Measurements from ENCODE around the gene THY1. TPM values are rescaled to one million over a fixed set of nuclear protein-coding genes. Genes with fewer than 3 reads are reported as not detected.

THY1 gene
- total RNA-seq, 2 experiments from 2014 or later: not detected

DNA sequence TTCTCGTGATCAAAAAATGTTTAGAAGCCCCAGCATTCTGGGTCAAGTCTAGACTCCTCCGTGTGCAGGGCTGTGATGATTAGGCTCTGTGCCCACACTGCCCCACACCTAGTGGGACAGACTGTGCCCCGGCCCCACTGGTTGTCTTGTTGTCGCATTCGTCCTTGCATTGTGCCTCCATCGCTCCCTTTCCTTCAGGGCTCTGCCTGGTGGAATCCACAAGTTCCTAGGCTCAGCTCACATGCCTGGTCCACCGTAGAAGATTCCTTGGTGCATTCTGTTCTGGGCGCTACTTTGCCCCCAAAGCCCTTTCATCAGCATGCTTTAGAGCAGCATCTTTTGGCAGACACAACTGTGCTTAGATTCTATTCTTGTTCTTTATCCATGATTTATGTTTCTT, 23.5 kb upstream of the THY1 start:
- POLR2A ChIA-PET: no interaction called here
- CTCF ChIA-PET (ENCODE audit: unreplicated experiment): no interaction called here

DNA sequence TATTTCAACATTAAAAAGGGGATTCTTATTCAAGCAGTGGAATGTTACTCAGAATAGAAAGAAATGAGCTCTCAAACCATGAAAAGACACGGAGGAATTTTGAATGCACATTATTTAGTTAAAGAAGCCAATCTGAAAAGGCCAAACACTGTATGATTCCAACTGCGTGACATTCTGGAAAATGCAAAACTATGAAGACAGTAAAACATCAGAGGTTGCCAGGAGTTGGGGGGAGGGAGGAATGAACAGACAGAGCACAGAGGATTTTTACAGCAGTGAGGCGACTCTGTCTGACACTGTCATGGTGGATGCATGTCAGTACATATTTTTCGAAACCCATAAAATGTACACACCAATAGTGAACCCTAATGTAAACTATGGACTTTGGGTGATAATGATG, 22.9 kb upstream of the THY1 start:
- Histone ChIP-seq H3K4me3 (ENCODE audit: low read depth, low read length, poor library complexity, severe bottlenecking) (no peak overlapping the region), H3K9me3 (ENCODE audit: low read length) (no peaks in the 10 kb centered on the region), H3K27ac (ENCODE audit: low read depth, low read length, poor library complexity, severe bottlenecking) (no peak overlapping the region), H3K4me2 (ENCODE audit: low read length) (no peak overlapping the region), H3K79me2 (ENCODE audit: insufficient read depth, low read depth, low read length) (no peaks in the 10 kb centered on the region), H3K4me1 (ENCODE audit: insufficient read depth, low read length, poor library complexity, severe bottlenecking) (peaks cover 21% of the 10 kb centered on the region), H3K36me3 (ENCODE audit: insufficient read depth, low read length) (no peaks in the 10 kb centered on the region), H2AFZ (ENCODE audit: low read length) (no peak overlapping the region), H4K20me1 (ENCODE audit: insufficient read depth, low read length) (no peaks in the 10 kb centered on the region), H3K9me2 (ENCODE audit: insufficient read depth, low read length) (no peaks in the 10 kb centered on the region)
- ChIA-PET CTCF (ENCODE audit: unreplicated experiment) (no interaction called here), POLR2A (no interaction called here)
- no peak for TF ChIP-seq EZH2phosphoT487 (IDR thresholded peaks at IDR 0.05; ENCODE audit: borderline replicate concordance, low read depth, low read length)
- TF ChIP-seq, protein P1, sequence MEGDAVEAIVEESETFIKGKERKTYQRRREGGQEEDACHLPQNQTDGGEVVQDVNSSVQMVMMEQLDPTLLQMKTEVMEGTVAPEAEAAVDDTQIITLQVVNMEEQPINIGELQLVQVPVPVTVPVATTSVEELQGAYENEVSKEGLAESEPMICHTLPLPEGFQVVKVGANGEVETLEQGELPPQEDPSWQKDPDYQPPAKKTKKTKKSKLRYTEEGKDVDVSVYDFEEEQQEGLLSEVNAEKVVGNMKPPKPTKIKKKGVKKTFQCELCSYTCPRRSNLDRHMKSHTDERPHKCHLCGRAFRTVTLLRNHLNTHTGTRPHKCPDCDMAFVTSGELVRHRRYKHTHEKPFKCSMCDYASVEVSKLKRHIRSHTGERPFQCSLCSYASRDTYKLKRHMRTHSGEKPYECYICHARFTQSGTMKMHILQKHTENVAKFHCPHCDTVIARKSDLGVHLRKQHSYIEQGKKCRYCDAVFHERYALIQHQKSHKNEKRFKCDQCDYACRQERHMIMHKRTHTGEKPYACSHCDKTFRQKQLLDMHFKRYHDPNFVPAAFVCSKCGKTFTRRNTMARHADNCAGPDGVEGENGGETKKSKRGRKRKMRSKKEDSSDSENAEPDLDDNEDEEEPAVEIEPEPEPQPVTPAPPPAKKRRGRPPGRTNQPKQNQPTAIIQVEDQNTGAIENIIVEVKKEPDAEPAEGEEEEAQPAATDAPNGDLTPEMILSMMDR (conservative IDR thresholded peaks at IDR 0.05; ENCODE audit: low read length): no peak
- intact Hi-C loops (cut with micrococcal nuclease; ENCODE audit: unreplicated experiment): no loop called here
- DNase-seq (ENCODE audit: low spot score): no peak
- no TSS peak for BruUV-seq (replicated peaks)

More for the DNA sequence above, 23.5 kb upstream of the THY1 start:
- Histone ChIP-seq H3K79me2 (ENCODE audit: insufficient read depth, low read depth, low read length) (no peaks in the 10 kb centered on the region), H3K4me1 (ENCODE audit: insufficient read depth, low read length, poor library complexity, severe bottlenecking) (peaks cover 15% of the 10 kb centered on the region), H3K9me3 (ENCODE audit: low read length) (no peaks in the 10 kb centered on the region), H3K27ac (ENCODE audit: low read depth, low read length, poor library complexity, severe bottlenecking) (no peak overlapping the region), H3K4me2 (ENCODE audit: low read length) (no peak overlapping the region), H4K20me1 (ENCODE audit: insufficient read depth, low read length) (no peaks in the 10 kb centered on the region), H3K36me3 (ENCODE audit: insufficient read depth, low read length) (no peaks in the 10 kb centered on the region), H2AFZ (ENCODE audit: low read length) (no peak overlapping the region), H3K9me2 (ENCODE audit: insufficient read depth, low read length) (no peaks in the 10 kb centered on the region), H3K4me3 (ENCODE audit: low read depth, low read length, poor library complexity, severe bottlenecking) (no peak overlapping the region)
- BruUV-seq (replicated peaks): no TSS peak
- intact Hi-C loops (cut with micrococcal nuclease; ENCODE audit: unreplicated experiment): no loop called here
- no peak for DNase-seq (ENCODE audit: low spot score)
- TF ChIP-seq, protein P1 (conservative IDR thresholded peaks at IDR 0.05; ENCODE audit: low read length): no peak
- TF ChIP-seq EZH2phosphoT487 (IDR thresholded peaks at IDR 0.05; ENCODE audit: borderline replicate concordance, low read depth, low read length): no peak

DNA sequence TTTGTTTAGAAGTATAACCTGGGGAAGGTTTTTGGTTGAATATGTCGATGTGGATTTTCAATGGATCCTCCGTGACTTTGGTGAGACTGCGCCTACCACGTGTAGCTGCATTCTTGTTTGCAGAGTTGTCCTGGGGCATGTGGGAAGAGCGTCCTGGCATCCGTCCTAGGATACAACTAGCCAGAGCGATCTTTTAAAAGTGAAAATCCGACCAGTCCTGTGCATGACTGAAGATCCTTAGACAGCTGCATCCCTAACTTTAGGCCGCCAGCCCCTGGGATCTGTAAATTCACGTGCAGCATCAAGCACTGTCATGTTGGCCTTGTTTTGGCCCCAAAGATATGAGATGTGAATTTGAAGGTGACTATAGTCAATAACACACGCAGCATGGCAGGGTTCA, 22.4 kb upstream of the THY1 start:
- Histone ChIP-seq H3K36me3 (ENCODE audit: insufficient read depth, low read length) (no peaks in the 10 kb centered on the region), H3K9me2 (ENCODE audit: insufficient read depth, low read length) (no peaks in the 10 kb centered on the region), H3K4me3 (ENCODE audit: low read depth, low read length, poor library complexity, severe bottlenecking) (no peak overlapping the region), H3K27ac (ENCODE audit: low read depth, low read length, poor library complexity, severe bottlenecking) (no peak overlapping the region), H4K20me1 (ENCODE audit: insufficient read depth, low read length) (no peaks in the 10 kb centered on the region), H3K4me2 (ENCODE audit: low read length) (no peak overlapping the region), H3K9me3 (ENCODE audit: low read length) (no peaks in the 10 kb centered on the region), H3K4me1 (ENCODE audit: insufficient read depth, low read length, poor library complexity, severe bottlenecking) (peaks cover 25% of the 10 kb centered on the region), H3K79me2 (ENCODE audit: insufficient read depth, low read depth, low read length) (no peaks in the 10 kb centered on the region), H2AFZ (ENCODE audit: low read length) (no peak overlapping the region)
- BruUV-seq (replicated peaks): no TSS peak
- no peak for TF ChIP-seq EZH2phosphoT487 (IDR thresholded peaks at IDR 0.05; ENCODE audit: borderline replicate concordance, low read depth, low read length)
- TF ChIP-seq, protein P1 (conservative IDR thresholded peaks at IDR 0.05; ENCODE audit: low read length): no peak
- intact Hi-C loops (cut with micrococcal nuclease; ENCODE audit: unreplicated experiment): no loop called here
- CTCF ChIA-PET (ENCODE audit: unreplicated experiment): no interaction called here
- DNase-seq (ENCODE audit: low spot score): no peak
- POLR2A ChIA-PET: no interaction called here

Measured in OCI-LY7 (cell line).